ACC112 (cell line): Measurements from ENCODE around the gene MED10.
"Not testable (repeated sequence)": the region's sequence is repeated elsewhere in the genome, so short reads cannot be mapped to it uniquely, and the experiment has no call there.

Experiments used
- H2AFZ ChIP-seq: fragments of 200-600 bp; sonication (generic); one replicate; pipeline ENCODE4 v1.6.0; 2017; ENCODE audit warnings: antibody characterized with exemption, low read length; ENCODE audit not compliant: unreplicated experiment
- H3K27ac ChIP-seq: fragments of 200-600 bp; sonication (generic); 2 replicates; pipeline ENCODE4 v1.5.1; 2014; ENCODE audit warnings: low read depth, mild to moderate bottlenecking, antibody characterized with exemption, low read length, moderate library complexity
- H3K27me3 ChIP-seq: fragments of 200-600 bp; sonication (generic); 2 replicates; pipeline ENCODE4 v1.6.1; 2014; ENCODE audit warnings: mild to moderate bottlenecking, antibody characterized with exemption, low read length, moderate library complexity, mixed read lengths; ENCODE audit not compliant: insufficient read depth
- H3K36me3 ChIP-seq: fragments of 200-600 bp; sonication (generic); 2 replicates; pipeline ENCODE4 v1.6.1; 2016; ENCODE audit warnings: mild to moderate bottlenecking, antibody characterized with exemption, low read length, moderate library complexity, mixed read lengths; ENCODE audit not compliant: insufficient read depth
- H3K4me1 ChIP-seq: fragments of 200-600 bp; sonication (generic); one replicate; pipeline ENCODE4 v1.6.1; 2016; ENCODE audit warnings: low read length, mixed read lengths; ENCODE audit not compliant: insufficient read depth, unreplicated experiment, control insufficient read depth
- H3K4me3 ChIP-seq: fragments of 200-600 bp; sonication (generic); 2 replicates; pipeline ENCODE4 v1.5.1; 2014; ENCODE audit warnings: mild to moderate bottlenecking, low read depth, low read length
- H3K79me2 ChIP-seq: fragments of 200-600 bp; sonication (generic); one replicate; pipeline ENCODE4 v1.6.0; 2016; ENCODE audit warnings: low read length; ENCODE audit not compliant: control insufficient read depth, unreplicated experiment, insufficient read depth

MED10 gene

DNA sequence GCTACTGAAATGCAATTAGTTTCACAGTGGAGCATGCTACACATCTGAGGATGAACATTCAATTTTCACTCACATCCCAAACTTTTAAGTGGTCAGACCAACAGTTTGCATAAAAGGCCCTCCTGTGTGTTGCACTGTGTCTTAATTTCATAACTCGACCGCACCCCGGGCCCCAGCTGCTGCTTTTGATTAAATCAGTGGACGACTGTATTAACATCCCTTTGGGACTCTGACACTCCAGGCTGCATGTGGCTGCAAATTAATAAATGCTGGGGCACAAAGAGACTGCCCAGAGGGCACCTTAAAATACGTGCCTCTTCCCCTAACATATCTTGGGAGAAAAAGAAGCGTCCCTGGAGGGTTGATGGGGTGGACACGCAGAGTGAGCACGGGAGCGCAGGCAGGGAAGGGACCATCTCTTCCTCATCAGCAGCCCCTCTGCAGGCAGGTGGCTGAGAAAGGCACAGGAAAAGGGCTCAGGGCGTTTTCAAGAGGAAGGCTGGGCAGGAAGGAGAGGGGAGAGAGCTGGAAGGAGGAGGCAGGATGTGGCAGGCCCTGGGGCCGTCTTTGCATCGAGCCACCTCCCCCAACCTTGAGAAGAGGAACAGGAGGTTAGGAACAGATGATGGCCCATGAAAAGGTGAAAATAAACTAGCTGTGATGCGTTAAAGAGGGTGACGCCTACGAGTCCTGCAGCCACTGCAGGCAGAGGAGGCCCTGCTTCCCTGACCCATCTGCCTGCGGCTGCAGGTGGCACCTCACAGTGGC lies 18.6 kb downstream of the MED10 start:
- Histone ChIP-seq H3K27ac (no peak overlapping the region), H3K4me3 (no peak overlapping the region)

DNA sequence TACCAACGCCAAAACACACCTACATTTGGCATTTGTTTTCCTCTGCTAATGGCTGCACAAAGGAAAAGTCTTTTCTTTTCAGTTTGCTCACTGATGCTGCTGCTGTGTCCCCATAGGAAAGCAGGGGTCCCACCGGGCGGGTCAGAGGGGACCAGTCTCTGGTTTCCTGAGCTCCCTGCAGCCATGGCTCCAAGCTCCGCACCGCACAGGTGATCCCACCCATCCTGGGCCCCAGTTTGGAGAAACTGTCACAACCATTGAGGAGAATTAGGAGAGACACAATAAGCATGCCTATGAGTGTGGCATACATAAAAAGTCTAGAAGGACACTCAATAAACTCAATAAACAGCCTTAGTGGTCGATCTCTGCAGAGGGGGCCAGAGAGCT lies 19.9 kb downstream of the MED10 start:
- Histone ChIP-seq H3K4me3 (no peak overlapping the region), H3K27ac (no peak overlapping the region), H3K27me3 (peaks cover 3% of the 10 kb centered on the region), H2AFZ (no peak overlapping the region), H3K79me2 (no peaks in the 10 kb centered on the region), H3K4me1 (no peaks in the 10 kb centered on the region), H3K36me3 (no peaks in the 10 kb centered on the region)

More for the DNA sequence above, 18.6 kb downstream of the MED10 start:
- no peak overlapping the region for H2AFZ ChIP-seq
- H3K27me3 ChIP-seq = peaks cover 2% of the 10 kb centered on the region; the same call in 1 of the 2 replicates
- H3K79me2 ChIP-seq = no peaks in the 10 kb centered on the region
- no peaks in the 10 kb centered on the region for H3K36me3 ChIP-seq
- no peaks in the 10 kb centered on the region for H3K4me1 ChIP-seq

DNA sequence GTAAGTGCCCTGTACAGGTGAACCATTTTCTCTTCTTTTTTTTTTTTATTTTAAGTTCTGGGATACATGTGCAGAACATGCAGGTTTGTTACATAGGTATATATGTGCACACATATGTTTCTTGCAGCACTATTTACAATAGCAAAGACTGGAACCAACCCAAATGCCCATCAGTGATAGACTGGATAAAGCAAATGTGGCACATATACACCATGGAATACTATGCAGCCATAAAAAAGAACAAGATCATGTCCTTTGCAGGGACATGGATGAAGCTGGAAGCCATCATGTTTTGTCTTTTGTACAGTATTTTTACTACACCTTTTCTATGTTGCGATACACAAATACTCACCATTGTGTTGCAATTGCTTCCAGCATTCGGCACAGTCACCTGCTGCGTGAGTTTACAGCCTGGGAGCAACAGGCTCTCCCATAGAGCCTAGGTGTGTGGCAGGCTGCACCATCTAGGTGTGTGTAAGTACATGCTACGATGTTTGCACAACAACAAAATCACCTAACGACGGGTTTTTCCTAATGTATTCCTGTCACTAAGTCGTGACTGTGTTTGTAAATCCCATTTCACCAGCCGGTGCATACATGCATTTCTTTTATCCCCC lies 20.4 kb downstream of the MED10 start:
- not testable (repeated sequence) for H3K27ac ChIP-seq, H3K27me3 ChIP-seq, H3K79me2 ChIP-seq, H2AFZ ChIP-seq, H3K4me1 ChIP-seq, H3K4me3 ChIP-seq, H3K36me3 ChIP-seq

DNA sequence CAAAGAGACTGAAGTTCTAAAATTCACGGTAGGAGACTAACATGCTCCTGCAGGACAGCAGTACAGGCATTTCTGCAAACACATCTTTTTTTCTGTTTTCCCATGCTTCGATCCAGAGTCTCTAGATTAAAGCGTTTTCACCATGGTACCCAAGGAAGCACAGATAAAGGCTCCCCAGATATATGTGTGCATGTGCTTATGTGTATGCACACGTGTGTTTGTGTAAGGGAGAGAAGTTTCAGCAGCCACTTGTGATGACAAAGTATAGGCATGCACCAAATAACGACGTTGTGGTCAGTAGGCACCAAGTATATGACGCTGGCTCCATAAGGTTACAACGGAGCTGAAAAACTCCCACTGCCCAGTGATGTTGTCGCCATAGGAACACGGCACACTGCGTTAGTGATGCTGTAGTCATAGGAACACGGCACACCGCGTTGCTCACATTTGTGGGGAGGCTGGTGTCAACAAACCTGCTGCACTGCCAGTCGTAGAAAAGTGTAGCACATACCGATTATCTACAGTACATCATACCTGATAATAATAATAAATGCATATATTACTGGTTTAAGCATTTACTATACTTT lies 21.7 kb downstream of the MED10 start:
- no peak overlapping the region for H3K4me3 ChIP-seq
- H2AFZ ChIP-seq = no peak overlapping the region
- peaks cover 9% of the 10 kb centered on the region for H3K27me3 ChIP-seq
- no peaks in the 10 kb centered on the region for H3K36me3 ChIP-seq
- no peaks in the 10 kb centered on the region for H3K4me1 ChIP-seq
- no peaks in the 10 kb centered on the region for H3K79me2 ChIP-seq
- no peak overlapping the region for H3K27ac ChIP-seq

DNA sequence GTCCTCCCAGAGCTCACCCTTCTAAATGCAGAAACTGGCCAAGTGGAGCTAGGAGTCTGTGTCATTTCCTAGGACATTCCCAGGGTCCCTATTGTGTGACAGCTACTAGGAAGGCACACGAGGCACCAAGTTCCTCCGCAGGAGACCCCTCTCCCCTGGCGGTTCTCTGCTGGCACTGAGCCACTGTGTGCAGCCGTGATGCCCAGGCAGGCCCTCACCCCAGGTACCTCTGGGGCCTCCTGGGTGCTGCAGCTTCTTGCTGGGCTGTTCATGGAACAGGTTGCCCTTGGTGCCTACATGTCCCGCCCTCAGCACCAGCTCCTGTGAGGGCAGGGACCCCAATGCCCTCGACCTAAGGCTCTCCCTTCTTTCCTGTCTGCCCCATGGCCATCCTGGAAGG lies 23.1 kb downstream of the MED10 start:
- no peaks in the 10 kb centered on the region for H3K36me3 ChIP-seq
- H2AFZ ChIP-seq = no peak overlapping the region
- H3K27ac ChIP-seq = no peak overlapping the region
- no peaks in the 10 kb centered on the region for H3K79me2 ChIP-seq
- H3K4me3 ChIP-seq = no peak overlapping the region
- peaks cover 11% of the 10 kb centered on the region for H3K27me3 ChIP-seq
- H3K4me1 ChIP-seq = no peaks in the 10 kb centered on the region

DNA sequence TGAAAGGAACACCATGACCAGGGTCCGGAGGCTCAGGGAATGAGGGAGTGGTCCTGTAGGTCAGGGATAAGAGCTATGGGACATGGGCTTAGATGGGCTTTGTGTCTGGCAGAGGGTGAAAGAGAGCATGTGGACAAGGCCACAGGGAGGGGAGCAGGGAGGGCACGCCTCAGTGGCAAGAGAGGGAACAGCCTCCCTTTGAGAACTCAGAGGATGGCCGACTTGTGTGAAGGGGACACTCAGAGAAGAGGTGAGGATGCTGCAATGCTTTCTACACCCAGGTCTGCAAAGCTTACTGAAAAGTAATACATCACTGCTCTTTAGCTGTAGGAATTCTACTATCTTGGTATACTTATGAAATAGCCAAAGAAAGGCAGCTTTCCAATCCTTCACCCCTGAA lies 23.5 kb downstream of the MED10 start:
- Histone ChIP-seq H3K27ac (no peak overlapping the region), H3K36me3 (no peaks in the 10 kb centered on the region), H3K27me3 (peaks cover 14% of the 10 kb centered on the region), H3K4me3 (no peak overlapping the region), H3K4me1 (no peaks in the 10 kb centered on the region), H3K79me2 (no peaks in the 10 kb centered on the region), H2AFZ (no peak overlapping the region)

DNA sequence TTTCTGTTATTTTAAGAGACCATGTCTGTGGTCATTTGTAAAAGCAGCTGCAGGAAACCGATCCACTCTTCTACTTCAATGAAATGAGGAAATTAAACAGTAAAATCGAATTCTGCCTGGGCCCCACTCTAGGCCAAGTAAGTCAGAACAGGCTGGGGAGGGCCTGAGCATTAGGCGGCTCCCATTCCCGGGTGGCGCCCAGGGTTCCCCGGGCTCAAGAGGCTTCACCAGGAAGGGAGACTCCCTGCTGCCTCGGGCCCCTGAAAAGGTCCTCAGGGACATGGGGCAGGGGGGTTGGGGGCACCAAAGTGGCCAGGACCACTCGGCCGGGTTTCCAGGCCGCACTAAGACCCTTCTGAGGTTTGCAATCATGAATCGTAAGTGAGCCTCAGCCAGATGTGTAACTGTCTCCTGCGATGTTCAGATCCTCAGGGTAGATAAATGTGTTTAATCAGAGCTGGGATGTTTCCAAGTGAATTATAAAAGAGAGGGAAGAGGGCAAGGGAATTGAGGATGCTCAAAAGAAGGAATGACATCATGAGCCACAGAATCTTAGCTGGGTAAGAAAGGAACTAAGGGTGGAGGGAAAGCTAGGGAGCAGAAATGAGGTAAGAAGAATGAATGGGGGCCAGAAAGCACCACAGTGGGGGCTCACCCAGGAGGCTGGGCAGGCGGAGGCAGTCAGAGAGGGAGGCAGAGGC lies 24.6 kb downstream of the MED10 start:
- Histone ChIP-seq H3K27me3 (peaks cover 14% of the 10 kb centered on the region), H3K36me3 (no peaks in the 10 kb centered on the region), H3K79me2 (no peaks in the 10 kb centered on the region), H2AFZ (no peak overlapping the region), H3K4me1 (no peaks in the 10 kb centered on the region), H3K27ac (no peak overlapping the region), H3K4me3 (no peak overlapping the region)

DNA sequence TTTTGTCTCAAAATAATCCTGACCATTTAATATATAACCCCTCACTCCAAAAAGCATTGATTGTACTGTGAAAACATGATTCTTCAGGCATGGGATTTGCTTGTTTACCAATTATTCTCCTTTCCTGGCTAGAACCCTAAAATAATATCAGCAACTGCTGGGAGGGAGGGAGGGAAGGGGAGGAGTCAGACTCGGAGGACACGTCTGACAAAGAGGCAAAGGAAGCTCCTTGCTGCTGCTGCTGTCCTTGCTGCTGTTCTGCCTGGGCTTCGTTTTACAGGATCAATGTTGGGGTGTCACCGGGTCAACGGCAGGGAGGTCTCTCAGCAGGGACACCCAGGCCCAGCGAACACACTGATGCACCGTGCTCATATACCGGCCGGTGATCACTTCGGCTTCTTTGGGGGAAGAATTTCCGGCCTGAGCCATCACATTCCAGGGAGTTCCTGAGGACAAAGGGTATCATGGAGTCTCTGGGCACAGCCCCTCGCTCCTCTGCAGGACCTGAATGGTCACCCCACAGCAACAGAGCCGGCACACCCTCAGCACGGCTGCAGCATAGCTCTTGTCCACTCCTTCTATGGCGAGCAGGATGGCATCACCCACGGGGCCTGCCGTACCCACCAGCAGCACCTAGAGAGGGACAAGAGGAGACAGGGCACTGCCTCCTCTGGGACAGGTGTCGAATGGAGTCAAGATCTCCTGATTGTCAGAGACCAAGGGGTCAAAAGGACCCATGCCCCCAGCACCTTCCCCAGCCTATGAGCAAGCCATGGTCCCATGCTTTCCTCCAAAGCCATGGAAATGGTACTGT lies 27.9 kb downstream of the MED10 start:
- no peak overlapping the region for H2AFZ ChIP-seq
- H3K4me1 ChIP-seq = no peaks in the 10 kb centered on the region

DNA sequence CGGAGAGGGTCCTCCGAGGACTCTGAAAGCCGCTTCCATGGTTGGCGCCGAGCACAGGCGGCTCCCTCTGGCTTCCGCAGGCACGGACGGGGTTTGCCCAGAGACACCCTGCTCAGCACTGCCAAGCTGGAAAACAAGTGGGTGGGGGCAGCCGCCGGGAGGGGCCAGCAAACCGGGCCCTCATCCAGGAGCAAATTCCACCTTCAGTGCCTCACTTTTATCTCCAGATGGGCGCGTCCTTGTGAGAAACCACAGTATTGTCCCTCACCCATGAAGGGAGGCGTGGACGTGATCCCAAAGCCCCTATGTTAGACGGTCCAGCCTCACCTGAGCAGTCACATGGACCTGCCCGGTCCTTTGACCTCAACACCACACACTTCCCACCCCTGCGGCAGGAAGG lies 29.0 kb downstream of the MED10 start:
- Histone ChIP-seq H3K4me3 (no peak overlapping the region), H2AFZ (no peak overlapping the region)

More for the DNA sequence above, 27.9 kb downstream of the MED10 start:
- Histone ChIP-seq H3K4me3 (no peak overlapping the region), H3K27ac (no peak overlapping the region), H3K27me3 (peaks cover 14% of the 10 kb centered on the region), H3K79me2 (no peaks in the 10 kb centered on the region), H3K36me3 (no peaks in the 10 kb centered on the region)

DNA sequence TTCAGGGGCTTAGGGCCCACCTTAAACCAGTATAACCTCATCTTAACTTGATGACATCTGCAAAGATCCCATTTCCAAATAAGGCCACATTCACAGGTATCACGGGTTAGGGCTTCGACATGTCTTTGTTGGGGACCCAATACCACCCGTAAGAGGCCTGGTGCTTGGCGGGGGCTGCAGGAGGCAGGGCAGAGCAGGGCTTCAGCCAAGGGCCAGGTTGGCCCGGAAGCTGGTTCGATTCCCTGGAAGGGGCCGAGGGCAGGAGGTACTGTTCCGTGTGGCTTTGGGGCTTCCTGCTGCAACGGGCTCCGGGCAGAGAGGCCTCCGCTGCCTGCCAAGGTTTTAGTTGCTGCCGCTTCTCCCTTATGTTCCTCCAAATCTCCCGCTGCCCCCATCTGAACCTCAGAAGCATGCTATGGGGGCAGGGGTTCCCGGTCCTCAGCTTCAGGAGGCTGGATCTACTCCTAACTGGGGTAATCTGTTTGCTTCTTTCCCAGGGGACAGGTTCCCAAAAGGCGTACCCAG lies 29.8 kb downstream of the MED10 start:
- Histone ChIP-seq H3K27me3 (peaks cover 25% of the 10 kb centered on the region), H3K79me2 (no peaks in the 10 kb centered on the region), H3K36me3 (no peaks in the 10 kb centered on the region)

More for the DNA sequence above, 29.0 kb downstream of the MED10 start:
- no peaks in the 10 kb centered on the region for H3K79me2 ChIP-seq
- no peak overlapping the region for H3K27ac ChIP-seq
- no peaks in the 10 kb centered on the region for H3K4me1 ChIP-seq
- peaks cover 20% of the 10 kb centered on the region for H3K27me3 ChIP-seq
- no peaks in the 10 kb centered on the region for H3K36me3 ChIP-seq

More for the DNA sequence above, 29.8 kb downstream of the MED10 start:
- no peak overlapping the region for H3K27ac ChIP-seq
- no peaks in the 10 kb centered on the region for H3K4me1 ChIP-seq
- H2AFZ ChIP-seq = no peak overlapping the region
- H3K4me3 ChIP-seq = no peak overlapping the region
